SU-DHL-6 (cell line): Measurements from ENCODE around the gene OSCP1.

Experiments
- H2AFZ ChIP-seq: fragments of 200-600 bp; sonication (generic); 2 replicates; pipeline ENCODE4 v1.6.1; 2014; ENCODE audit warnings: low read depth, mild to moderate bottlenecking, moderate library complexity, mixed read lengths, antibody characterized with exemption, low read length; ENCODE audit not compliant: severe bottlenecking
- H3F3A ChIP-seq: fragments of 200-600 bp; shearing (Covaris generic); 2 replicates; pipeline ENCODE4 v1.6.0; 2016; ENCODE audit warnings: antibody characterized with exemption, mild to moderate bottlenecking; ENCODE audit not compliant: insufficient read depth
- H3K27ac ChIP-seq: fragments of 200-600 bp; sonication (generic); 2 replicates; pipeline ENCODE4 v1.5.1; 2016; ENCODE audit warnings: low read depth, mild to moderate bottlenecking, low read length, moderate library complexity, mixed read lengths
- H3K27me3 ChIP-seq: fragments of 200-600 bp; sonication (generic), shearing (Covaris generic); 2 replicates; pipeline ENCODE4 v1.6.0; 2014; ENCODE audit warnings: mild to moderate bottlenecking, low read length
- H3K36me3 ChIP-seq: fragments of 200-600 bp; sonication (generic); 2 replicates; pipeline ENCODE4 v1.6.1; 2014; ENCODE audit warnings: mild to moderate bottlenecking, low read length, mixed read lengths
- H3K4me2 ChIP-seq: fragments of 300-600, 200-600 bp; shearing (Covaris generic), sonication (generic); 2 replicates; pipeline ENCODE4 v1.6.0; 2014; ENCODE audit warnings: low read length, low read depth, mild to moderate bottlenecking; ENCODE audit not compliant: poor library complexity, severe bottlenecking
- H3K4me3 ChIP-seq: fragments of 200-600 bp; sonication (generic); 2 replicates; pipeline ENCODE4 v1.5.1; 2014; ENCODE audit warnings: antibody characterized with exemption, low read length, mild to moderate bottlenecking, mixed read lengths; ENCODE audit not compliant: insufficient read depth, poor library complexity, severe bottlenecking
- H3K79me2 ChIP-seq: fragments of 200-600 bp; sonication (generic); 2 replicates; pipeline ENCODE4 v1.6.1; 2014; ENCODE audit warnings: mild to moderate bottlenecking, low read length, moderate library complexity; ENCODE audit not compliant: insufficient read depth
- H3K9ac ChIP-seq: fragments of 200-600 bp; sonication (generic); 2 replicates; pipeline ENCODE4 v1.7.0; 2014; ENCODE audit warnings: mild to moderate bottlenecking, low read length
- H3K9me2 ChIP-seq: fragments of 200-600 bp; sonication (generic); replicated peaks from 2 replicates; pipeline ENCODE4 v1.6.1; 2014; ENCODE audit warnings: low read length; ENCODE audit not compliant: insufficient read depth
- H3K9me3 ChIP-seq: fragments of 200-600 bp; sonication (generic); 2 replicates; pipeline ENCODE4 v1.6.1; 2014; ENCODE audit warnings: low read length, mixed read lengths; ENCODE audit not compliant: insufficient read depth
- H4K20me1 ChIP-seq: fragments of 200-600 bp; sonication (generic); 2 replicates; pipeline ENCODE4 v1.6.1; 2014; ENCODE audit warnings: low read depth, mild to moderate bottlenecking, antibody characterized with exemption, low read length, moderate library complexity, mixed read lengths
- EZH2phosphoT487 ChIP-seq: fragments of 200-600 bp; sonication (generic), shearing (Covaris generic); conservative IDR thresholded peaks from 2 replicates; pipeline ENCODE4 v1.6.1; 2018; ENCODE audit warnings: mild to moderate bottlenecking, antibody characterized with exemption, low read length, moderate library complexity, mixed read lengths
- TF ChIP-seq, protein P1 (sequence below): fragments of 200-600 bp; sonication (generic); IDR thresholded peaks from one replicate; pipeline ENCODE4 v1.5.1; 2017; ENCODE audit warnings: antibody characterized with exemption, mild to moderate bottlenecking, low read length, moderate library complexity; ENCODE audit not compliant: insufficient read depth, poor library complexity, severe bottlenecking

The OSCP1 gene

DNA sequence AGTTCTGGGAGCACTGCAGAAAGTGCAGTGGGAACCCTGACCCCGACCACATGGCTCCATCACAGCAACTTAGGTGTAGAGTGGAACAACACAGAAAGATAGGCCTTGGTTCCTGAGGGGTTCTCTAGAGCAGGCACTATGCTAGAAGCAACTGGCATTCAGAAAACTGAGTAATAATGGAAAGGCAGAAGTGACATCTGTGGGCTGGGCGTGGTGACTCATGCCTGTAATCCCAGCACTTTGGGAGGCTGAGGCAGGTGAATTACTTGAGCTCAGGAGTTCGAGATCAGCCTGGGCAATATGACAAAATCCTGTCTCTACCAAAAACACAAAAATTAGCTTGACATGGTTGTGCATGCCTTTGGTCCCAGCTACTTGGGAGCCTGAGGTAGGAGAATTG, 8.7 kb upstream of the OSCP1 start:
- Histone ChIP-seq H3K27me3 (no peaks in the 10 kb centered on the region), H4K20me1 (no peaks in the 10 kb centered on the region), H3K27ac (no peak overlapping the region), H3K9me3 (no peaks in the 10 kb centered on the region), H3K36me3 (0 out of 2 replicates have a peak, but pooled peaks cover 6% of the 10 kb centered on the region), H2AFZ (no peak overlapping the region), H3K9ac (no peak overlapping the region), H3K79me2 (peaks cover 9% of the 10 kb centered on the region; the same call in 1 of the 2 replicates), H3K4me3 (no peak overlapping the region), H3K9me2 (no peaks in the 10 kb centered on the region), H3K4me2 (no peak overlapping the region), H3F3A (no peaks in the 10 kb centered on the region)
- TF ChIP-seq, protein P1, sequence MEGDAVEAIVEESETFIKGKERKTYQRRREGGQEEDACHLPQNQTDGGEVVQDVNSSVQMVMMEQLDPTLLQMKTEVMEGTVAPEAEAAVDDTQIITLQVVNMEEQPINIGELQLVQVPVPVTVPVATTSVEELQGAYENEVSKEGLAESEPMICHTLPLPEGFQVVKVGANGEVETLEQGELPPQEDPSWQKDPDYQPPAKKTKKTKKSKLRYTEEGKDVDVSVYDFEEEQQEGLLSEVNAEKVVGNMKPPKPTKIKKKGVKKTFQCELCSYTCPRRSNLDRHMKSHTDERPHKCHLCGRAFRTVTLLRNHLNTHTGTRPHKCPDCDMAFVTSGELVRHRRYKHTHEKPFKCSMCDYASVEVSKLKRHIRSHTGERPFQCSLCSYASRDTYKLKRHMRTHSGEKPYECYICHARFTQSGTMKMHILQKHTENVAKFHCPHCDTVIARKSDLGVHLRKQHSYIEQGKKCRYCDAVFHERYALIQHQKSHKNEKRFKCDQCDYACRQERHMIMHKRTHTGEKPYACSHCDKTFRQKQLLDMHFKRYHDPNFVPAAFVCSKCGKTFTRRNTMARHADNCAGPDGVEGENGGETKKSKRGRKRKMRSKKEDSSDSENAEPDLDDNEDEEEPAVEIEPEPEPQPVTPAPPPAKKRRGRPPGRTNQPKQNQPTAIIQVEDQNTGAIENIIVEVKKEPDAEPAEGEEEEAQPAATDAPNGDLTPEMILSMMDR = no peak
- no peak for TF ChIP-seq EZH2phosphoT487

DNA sequence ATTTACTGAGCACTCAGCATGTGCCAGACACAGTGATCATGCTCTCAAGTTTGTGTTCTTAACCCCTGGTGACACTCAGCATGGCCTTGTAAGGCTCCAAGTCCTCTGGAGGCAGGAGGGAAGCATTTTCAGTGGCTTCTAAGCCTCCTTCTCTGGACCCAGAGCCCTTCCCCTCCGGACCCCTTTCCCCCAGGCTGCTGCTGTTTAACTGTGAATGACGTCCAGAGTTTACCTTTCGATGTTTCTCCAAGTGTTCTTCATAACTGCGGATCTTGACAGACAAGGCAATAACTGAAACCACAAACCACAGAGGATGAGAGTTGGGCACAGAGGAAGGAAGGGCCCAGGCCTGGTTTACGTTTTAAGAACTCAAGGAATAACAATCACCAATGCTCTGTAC, 7.4 kb upstream of the OSCP1 start:
- Histone ChIP-seq H3K36me3 (0 out of 2 replicates have a peak, but pooled peaks cover 6% of the 10 kb centered on the region), H3K9me2 (no peaks in the 10 kb centered on the region), H3K27me3 (no peaks in the 10 kb centered on the region), H3K4me3 (no peak overlapping the region), H3K4me2 (no peak overlapping the region), H2AFZ (no peak overlapping the region), H3F3A (no peaks in the 10 kb centered on the region), H3K27ac (no peak overlapping the region), H3K79me2 (no peaks in the 10 kb centered on the region), H3K9ac (no peak overlapping the region), H3K9me3 (no peaks in the 10 kb centered on the region), H4K20me1 (no peaks in the 10 kb centered on the region)
- TF ChIP-seq, protein P1 = no peak
- TF ChIP-seq EZH2phosphoT487 = no peak

DNA sequence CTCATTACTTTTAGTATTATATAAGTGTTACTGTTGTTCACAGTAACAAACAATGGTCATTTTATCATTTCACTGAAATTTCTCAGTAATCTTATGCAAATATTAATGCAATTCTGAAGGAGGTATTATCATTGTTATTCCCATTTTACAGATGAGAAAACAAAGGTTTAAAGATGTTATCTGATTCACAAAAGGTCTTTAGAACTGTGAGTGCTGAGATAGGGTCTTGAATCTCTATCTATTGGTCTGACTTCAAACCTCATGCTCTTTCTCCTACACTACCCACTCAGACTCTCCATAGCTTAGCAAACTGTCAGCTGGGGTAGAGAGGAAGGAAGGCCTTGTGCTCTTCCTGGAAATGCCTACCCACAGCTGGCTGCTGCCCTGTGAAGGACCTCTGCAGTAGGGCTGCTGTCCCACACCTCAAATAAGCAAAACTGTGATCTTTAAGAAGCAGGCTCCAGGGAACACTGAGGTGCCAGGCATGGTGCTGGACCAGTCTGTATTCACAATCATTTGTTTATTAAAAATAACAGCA, 6.2 kb upstream of the OSCP1 start:
- Histone ChIP-seq H3K36me3 (0 out of 2 replicates have a peak, but pooled peaks cover 6% of the 10 kb centered on the region), H3K9me2 (no peaks in the 10 kb centered on the region), H2AFZ (no peak overlapping the region), H3K27me3 (no peaks in the 10 kb centered on the region), H3K79me2 (no peaks in the 10 kb centered on the region), H3K4me3 (no peak overlapping the region), H3K27ac (no peak overlapping the region), H3K9ac (no peak overlapping the region), H4K20me1 (no peaks in the 10 kb centered on the region), H3K9me3 (no peaks in the 10 kb centered on the region), H3F3A (no peaks in the 10 kb centered on the region), H3K4me2 (no peak overlapping the region)
- no peak for TF ChIP-seq EZH2phosphoT487
- TF ChIP-seq, protein P1 = no peak
